RCC 7860 (cell line): ENCODE measurements around the gene FMNL2.

Experiments used
- DNase-seq: peaks from one replicate; pipeline ENCODE4 v3.0.0-alpha.2; 2015; ENCODE audit warnings: low spot score
- FAIRE-seq: peaks from 2 replicates; lab custom pipeline; 2012; peaks lifted over from hg19 to GRCh38; lab: Jason Lieb, UNC

FMNL2 gene

DNA sequence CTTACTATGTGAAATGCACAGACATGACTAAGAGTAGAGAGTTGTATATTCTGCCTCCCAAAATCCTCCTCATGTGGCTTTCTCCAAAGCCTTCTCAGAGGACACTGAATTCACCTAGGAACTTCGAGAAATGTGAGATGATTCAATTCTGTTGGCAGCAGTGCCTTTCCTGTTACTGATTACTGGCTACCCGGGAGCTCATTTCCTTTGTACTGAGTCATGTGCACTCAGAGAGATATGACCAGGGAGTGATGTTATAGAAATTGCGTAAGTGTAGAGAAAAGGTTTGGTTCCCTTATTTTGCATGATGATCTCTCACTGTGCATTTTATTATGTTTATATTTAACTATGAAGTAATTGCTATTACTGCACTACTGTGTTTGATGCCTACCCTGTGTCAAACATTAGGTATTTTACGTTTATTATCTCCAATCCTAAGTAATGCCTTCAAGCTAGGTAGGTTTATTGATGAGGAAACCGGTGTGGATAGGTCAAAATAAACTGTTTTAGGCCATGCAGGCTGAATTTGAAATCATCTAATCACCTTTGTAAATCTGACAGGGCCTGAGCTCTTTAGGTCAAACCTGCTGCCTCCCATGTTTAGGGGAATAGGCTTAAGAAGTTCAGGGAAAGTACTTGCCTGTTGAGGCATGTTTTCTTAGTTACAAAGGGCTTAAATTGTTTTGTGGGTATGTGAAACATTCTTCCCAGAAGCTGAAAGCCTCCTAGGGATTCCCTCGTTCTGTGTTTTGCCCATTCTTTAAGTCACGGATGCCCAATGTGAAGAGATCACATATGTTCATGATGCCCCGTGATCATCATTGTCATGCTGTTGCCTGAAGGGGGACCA is 86.8 kb downstream of the FMNL2 start:
- DNase-seq (peak; percentile 98), FAIRE-seq (peak; percentile 99)

DNA sequence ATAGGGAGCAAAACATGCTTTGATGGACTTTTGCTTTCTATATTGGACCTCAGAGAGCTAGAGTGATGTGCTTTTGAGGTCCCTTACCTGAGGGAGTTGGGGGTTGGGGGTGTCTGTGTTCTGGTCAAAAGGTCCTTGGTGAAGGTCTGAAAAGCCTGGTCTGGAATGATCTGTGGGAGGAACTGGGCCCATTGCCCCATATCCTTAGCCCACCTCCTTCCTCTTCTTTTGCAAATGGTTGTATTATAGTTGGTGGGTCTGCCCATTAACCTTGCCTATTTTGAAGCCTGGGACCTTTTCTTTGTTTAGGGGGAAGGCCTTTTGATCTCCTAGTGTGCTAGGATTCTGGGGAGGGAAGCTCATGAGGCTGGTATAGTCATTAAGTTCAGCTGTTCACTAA is 88.7 kb downstream of the FMNL2 start:
- DNase-seq (no peak), FAIRE-seq (no peak)

DNA sequence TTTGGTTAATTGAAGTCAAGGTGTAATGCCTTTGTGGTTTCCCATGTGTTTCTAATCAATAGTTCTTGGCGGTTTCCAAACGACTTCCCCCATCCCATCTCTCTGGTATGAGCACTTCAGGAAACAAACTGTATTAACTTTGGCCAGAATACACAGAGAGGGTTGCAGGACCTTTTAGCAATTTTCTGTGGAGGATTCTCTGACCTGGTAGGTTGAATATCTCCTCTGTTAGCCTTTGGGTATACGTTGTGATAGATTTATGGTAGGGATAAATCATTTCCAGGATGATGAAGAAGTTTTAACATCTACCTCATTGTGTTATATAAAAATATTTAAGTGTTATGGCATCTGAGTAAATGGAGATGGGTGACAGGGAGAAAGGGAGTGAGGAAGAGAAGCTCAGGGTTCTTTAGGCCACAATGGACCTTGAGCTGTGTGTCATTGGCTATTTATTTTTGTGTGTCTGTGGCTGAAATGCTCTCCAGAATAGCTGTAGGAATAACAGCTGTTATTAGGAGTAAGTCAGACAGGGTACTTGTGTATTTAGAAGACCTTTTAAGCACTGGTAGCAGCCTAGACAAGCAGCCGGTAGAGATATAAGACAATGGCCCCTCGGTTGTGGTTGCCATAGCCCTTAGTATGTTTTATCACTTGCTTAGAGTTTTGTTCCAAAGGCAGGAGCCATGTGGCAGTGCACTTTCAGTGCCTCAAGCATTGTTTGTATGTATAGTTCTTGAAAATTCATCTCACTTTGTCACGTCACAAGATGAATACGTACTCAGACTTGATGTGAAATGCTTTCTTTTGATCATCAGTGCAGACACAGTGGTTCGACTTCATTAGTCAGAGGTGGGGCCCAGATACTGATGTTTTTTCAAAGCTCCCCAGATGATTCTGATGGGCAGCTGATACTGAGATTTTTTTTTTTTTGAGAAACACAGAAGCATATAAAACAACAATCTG is 91.1 kb downstream of the FMNL2 start:
- no peak for FAIRE-seq

DNA sequence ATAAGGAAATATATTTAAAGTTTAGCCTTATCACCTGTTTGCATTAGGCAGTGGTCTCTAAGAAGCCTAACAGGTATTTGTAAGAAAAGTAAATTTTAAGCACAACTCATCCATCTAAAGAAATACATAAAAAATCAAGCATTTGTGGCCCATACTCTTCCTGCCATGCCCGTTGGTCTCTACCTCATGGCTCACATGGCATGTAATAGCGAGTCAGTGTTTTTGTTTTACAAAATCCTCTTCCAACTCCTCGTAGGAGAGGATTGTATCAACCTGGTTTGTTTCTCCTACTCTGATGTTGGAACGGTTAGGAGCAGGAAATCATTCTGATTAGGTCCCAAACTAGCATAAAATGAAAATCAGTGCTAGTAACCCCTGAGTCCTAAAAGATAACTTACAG is 91.8 kb downstream of the FMNL2 start:
- FAIRE-seq = no peak
- DNase-seq = no peak

More for the DNA sequence above, 91.1 kb downstream of the FMNL2 start:
- no peak for DNase-seq

DNA sequence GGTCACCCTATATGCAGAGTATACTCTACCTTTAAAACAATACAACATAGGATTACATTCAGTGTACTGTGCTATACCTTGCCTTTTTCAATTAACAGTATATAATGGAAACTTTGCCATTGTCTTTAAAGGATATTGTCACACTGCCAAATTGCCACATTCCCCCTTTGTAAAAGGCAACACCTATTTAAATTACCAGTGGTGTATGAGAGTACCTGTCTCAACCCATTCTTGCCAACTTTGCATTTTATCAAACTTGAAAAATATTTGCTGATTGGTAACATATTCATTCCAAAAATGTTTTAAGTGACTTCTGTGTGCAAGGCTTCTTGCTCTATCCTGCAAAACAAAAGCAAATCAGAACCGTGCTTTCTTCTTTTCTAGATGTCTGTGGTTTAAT is 92.9 kb downstream of the FMNL2 start:
- no peak for FAIRE-seq
- no peak for DNase-seq

DNA sequence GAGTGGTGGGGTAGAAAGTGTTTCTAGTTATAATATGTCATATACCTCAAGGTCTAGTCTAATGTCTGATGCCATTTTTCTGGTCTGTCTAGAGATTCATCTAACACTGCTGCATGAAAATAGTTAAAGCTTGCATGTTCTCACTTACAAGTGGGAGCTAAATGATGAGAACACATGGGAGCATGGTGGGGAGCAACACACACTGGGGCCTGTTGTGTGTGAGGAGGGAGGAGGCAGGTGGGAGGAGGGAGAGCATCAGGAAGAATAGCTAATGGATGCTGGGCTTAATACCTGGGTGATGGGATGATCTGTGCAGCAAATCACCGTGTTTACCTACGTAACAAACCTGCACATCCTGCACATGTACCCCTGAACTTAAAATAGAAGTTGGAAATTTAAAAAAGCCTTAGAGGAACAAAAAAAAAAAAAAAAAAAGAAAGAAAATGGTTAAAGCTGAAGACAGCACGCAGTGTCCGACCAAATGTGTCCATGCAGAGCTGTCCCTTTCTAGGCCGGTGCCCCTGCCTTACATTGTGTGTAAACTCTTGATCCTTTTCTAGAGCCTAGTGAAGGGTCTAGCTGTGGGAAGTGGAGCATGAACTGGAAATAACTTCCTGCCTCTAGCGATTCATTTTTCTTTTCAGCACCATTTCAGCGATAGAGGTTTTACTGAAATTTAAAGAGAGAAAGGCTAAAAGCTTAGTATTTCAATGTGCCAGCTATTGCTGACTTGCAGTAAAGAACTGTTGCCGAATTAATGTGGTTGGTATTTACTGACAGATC is 94.0 kb downstream of the FMNL2 start:
- peak; percentile 77 for FAIRE-seq
- DNase-seq = no peak

DNA sequence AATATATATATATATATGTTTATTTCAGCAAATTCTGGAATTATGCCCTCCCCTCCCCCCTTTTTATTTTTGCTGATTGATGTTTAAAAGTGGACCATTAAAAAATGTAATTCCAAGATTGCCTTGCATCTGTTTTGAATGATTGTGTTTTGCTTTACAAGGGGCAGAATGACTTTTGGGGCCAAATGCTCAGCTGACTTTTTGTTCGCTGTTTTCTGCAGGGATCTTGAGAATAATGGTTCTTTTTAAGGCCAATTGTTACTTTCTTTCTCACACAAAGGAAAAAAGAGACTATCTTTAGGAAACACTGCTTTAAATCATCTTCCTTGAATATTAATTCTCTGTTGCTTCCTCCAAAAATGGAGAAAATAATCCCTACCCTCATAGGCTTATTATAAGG is 95.9 kb downstream of the FMNL2 start:
- DNase-seq = no peak
- FAIRE-seq = no peak

DNA sequence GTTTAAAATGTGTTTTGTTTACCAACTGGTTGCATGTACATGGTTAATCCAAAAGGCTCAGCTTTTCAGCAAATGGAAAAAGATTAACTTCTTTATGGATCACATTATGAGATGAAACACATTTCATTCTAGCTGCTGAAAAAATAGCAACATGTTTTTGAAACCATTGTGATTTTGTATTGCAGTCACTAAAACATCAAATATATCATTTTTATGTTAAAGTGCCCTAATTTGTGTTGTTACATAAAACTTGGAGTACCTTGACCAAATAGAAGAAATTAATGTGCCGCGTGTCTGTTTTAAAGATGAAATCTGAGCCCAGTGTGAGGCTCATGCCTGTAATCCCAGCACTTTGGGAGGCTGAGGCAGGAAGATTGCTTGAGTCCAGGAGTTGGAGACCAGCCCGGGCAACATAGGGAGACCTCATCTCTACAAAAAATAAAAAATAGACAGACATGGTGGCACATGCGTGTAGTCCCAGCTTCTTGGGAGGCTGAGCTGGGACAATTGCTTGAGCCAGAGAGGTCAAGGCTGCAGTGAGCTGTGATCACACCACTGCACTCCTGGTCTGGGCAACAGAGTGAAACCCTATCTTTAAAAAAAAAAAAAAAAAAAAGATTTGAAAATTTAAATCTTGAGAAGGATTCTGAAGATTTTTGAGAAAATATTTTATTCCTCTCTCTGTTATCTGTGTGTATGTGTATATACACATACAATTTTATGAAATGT is 96.6 kb downstream of the FMNL2 start:
- FAIRE-seq (no peak), DNase-seq (no peak)

DNA sequence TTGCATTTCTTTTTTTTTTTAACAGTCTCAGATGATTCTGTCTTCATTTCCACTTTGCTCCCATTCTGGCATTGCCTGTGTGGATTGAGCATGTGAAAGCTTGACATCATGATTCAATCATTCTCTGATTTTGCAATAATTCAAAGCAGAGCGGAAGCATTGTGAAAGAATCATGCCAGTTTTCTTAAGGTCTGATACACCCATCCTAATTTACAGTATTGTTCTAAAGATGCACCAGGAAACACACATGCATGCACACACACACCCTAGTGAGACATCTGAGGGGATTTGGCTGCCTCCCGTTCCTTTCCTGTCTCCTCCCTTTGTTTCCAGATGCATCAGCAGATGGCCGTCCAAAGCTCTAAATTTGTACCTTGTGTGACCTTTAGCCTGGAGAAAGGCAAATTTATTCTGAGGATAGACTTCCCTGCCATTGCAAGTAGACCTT is 97.3 kb downstream of the FMNL2 start:
- DNase-seq (peak; percentile 39), FAIRE-seq (peak; percentile 2)

DNA sequence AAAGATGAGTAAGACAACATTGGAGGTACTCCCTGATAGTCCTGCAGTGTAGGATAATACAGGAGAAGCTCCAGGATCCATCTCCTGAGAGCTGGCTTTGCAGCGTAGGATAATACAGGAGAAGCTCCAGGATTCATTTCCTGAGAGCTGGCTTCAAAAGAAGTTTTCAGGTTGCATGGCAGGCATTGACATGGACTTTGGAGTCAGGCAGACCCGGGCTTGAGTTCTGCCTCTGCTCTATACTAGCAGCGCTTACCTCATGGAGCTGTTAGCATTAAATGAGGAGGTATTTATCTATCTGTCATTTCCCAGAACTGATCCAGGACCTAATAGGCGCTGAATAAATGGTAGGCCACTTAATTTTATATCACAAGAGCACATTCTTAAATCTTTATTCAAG is 97.8 kb downstream of the FMNL2 start:
- no peak for DNase-seq
- no peak for FAIRE-seq

DNA sequence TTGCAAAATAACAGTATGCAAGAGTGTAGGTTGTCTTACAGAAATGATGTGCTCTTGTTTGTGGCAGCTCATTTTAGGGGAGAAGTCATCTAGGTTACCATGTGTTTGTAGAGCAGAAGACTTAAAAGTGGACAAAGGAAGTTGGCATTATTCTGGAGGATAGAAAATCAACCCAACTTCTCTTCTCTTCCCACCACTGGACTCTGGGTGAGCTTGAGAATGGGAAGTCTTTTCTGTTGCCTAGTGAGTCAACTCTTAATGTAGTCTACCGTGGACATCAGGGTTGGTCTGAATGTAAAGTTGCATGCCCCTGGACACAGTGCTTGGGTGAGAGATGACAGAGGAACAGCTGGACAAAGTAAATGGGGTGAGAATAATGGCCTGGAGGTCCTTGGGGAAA is 98.3 kb downstream of the FMNL2 start:
- no peak for DNase-seq
- FAIRE-seq = no peak

DNA sequence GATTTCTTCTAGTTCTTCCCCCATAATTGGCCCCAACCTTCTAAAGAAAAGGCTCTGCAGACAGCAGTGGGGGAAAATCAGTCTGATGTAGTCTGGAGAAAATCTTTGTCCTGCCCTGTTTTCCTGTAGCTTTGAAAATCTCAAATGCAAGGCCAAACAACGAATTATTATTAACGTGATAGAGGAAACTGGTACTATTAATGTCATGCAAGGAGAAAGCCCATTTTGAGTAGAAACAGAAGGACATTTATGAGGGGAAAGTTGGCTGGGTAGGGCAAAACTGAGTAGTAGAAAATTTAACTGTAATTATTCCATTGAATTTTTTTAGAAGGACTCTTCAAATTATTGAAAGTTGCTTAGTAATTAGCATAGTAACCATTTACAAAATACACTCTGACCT is 98.8 kb downstream of the FMNL2 start:
- DNase-seq = no peak
- FAIRE-seq = no peak

DNA sequence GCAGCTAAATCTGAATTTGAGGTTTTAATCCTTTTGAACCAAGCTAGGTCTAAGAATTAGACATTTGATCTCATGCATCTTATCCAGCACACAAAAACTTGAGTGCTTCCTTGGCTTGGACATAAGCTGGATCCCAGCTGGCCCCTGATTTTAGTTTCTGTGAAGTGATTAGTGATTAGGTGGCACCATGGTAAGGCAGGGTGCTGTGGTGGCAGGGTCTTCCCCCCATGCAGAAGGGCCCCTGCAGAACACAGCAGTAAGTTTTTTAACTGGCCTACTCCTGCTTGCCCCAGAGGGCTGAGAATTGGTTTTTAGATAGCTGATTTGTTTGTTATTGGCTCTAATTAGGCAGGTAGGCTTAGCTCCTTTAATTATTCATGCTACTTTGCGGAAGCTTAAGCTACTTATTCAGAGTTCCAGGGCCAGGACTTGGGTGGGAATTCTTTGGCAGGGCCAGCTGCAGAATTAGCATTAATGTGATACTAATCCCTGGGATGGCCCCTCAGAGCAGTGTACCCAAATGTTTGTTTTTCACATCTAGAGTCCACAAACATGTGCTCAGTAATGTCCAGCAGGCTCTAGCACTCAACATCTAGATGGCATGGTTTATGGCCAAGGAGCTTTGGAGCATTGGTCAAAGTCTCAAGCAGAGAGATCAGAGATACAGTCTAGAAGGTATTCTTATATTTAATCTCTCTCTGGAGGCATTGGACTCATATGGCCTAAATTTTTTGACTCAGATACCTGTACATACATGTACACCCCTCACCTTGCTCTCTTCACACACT is 99.6 kb downstream of the FMNL2 start:
- no peak for FAIRE-seq

DNA sequence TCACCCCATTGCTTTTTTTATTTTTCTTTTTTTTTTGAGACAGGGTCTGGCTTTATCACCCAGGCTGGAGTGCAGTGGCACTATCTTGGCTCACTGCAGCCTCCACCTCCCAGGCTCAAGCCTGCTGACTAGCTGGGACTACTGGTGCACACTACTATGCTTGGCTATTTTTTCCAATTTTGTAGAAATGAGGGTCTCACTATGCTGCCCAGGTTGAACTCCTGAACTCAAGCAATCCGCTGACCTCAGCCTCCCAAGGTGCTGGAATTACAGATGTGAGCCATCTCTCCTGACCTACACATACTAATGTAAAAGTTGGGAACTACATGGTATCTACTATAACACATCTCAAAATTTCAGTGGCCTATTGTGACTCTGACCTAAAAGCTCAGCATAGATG is 101.2 kb downstream of the FMNL2 start:
- DNase-seq (no peak), FAIRE-seq (no peak)

More for the DNA sequence above, 99.6 kb downstream of the FMNL2 start:
- no peak for DNase-seq

DNA sequence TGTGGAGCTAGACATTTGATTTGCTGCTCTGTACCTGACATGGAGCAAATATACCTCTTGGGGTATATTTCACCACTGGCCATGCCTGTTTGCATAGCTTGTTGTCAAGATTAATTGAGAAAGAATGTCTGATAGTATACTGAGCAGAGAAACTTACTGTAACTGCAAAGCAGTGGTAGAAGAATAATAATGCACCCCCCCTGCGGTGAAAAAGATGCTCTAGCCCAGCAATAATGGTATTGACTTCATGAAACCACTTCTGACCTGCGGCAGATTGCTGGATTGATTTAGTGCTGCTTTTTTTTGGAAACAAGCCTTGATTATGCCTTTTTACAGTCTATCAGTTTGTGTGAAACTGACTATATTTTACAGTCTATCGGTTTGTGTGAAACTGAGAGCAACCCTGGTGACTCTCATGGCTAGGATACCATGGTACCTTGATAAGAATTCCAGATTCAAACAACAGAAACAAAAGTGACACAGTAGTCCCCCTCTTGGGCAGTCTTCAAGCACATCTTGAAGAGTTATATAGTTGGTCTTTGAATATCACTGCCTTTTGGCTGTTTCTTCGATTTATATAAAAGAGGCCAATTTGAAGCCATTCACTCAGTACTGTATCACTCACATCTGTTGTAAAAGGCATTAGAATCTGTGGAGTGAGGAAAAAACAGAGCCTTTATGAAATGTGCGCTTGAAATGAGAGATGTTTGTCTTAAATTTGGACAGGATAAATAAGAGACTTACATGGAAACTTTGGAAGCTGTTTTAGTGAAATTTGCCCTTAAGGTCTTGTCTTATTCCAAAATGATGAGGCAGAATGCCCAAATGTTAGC is 102.5 kb downstream of the FMNL2 start:
- FAIRE-seq (no peak), DNase-seq (no peak)

DNA sequence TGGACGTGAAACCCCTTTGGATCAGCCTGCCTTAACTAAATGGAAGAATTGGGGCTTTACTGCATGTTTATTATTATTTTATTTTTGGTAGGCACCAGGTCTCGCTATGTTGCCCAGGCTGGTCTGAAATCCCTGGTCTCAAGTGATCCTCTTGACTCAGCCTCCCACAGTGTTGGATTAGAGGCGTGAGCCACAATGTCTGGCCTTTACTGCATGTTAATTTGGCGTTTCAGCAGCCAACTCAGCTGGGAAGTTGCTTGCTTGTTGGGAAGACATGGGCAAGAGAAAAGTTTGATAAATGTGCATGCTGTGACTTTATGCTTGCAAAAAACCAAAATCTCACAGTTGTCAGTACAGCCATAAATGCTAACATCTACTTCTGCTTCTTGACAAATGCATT is 105.1 kb downstream of the FMNL2 start:
- FAIRE-seq (no peak), DNase-seq (no peak)

DNA sequence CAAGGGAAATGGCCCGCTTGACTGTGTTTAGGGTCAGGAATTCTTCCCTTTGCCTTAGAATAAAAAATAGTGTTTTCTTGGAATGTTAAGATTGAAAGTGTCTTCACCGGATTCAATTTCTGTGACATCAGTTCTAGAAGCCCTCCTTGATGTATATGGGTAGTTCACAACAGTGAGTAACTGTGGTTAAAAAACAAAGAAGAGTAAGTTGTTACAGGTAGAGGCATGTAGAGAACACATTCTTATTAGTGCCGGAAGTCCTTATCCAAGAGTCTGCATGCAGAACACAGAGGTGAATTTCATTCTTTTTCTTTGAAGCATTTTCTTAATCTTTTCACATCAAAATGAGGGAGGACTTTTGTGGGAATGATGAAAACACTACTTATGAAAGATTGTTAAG is 105.5 kb downstream of the FMNL2 start:
- DNase-seq (no peak), FAIRE-seq (no peak)

DNA sequence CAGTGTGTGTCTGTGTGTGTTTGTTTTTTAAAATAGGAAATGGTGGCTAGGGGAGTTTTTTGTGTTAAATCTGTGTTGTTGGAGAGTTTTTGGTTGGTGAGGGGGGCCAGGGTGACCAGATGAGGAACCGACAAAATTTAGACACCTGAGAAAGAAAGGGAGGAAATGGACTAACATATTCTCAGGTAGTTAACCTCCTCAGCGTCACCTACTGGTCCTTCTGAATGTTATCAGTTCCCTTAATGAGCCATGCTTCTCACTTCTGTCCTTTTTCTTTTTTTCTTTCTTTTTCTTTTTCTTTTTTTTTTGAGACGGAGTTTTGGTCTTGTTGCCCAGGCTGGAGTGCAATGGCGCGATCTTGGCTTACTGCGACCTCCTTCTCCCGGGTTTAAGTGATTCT is 107.0 kb downstream of the FMNL2 start:
- DNase-seq = no peak
- FAIRE-seq = no peak

DNA sequence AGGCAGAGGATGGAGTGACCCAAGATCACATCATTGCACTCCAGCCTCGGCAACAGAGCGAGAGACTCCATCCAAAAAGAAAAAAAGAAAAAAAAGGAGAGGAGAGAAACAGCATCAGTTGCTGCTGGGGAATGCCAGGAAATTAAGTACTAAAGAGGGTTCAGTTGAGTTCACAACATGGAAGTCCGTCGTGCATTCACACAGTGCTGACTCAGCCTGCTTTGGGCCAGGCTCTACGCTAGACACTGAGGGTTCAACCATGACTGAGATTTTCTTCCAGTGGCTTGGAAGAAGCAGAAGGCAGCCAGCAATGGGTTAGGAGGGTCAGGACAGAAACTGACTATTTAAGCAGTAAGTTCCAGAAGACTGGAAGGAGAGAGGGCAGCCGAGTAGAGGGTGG is 108.8 kb downstream of the FMNL2 start:
- FAIRE-seq = no peak
- DNase-seq = no peak
